GM23338 (cell line): ENCODE data around the gene FOXP1. TPM values are rescaled to one million over a fixed set of nuclear protein-coding genes. Genes with fewer than 3 reads are reported as not detected.

Experiments
- ATAC-seq: fragments of 200-7000 bp; cut with Tn5 transposase; 3 replicates; pipeline ENCODE4 v1.9.1; 2020
- DNase-seq: peaks from one replicate; pipeline ENCODE4 v3.0.0-alpha.2; 2015; ENCODE audit warnings: low spot score
- H2AFZ ChIP-seq: fragments of 200-600 bp; sonication (generic); 2 replicates; pipeline ENCODE4 v1.8.0; 2016; ENCODE audit warnings: antibody characterized with exemption, mild to moderate bottlenecking, moderate library complexity
- H3F3A ChIP-seq: fragments of 200-600 bp; sonication (generic); replicated peaks from 2 replicates; pipeline ENCODE4 v1.8.0; 2017; ENCODE audit warnings: antibody characterized with exemption, mixed run types, low read depth
- H3K27ac ChIP-seq: fragments of 200-600 bp; sonication (generic); 2 replicates; pipeline ENCODE4 v1.6.1; 2016; ENCODE audit warnings: low read depth
- H3K27me3 ChIP-seq: fragments of 200-600 bp; sonication (generic); 2 replicates; pipeline ENCODE4 v1.8.0; 2016; ENCODE audit warnings: mild to moderate bottlenecking, mixed run types, moderate library complexity; ENCODE audit not compliant: insufficient read depth
- H3K36me3 ChIP-seq: fragments of 200-600 bp; sonication (generic); 2 replicates; pipeline ENCODE4 v1.8.0; 2016; ENCODE audit warnings: mild to moderate bottlenecking; ENCODE audit not compliant: insufficient read depth
- H3K4me1 ChIP-seq: fragments of 200-600 bp; sonication (generic); 2 replicates; pipeline ENCODE4 v1.8.0; 2016; ENCODE audit warnings: mild to moderate bottlenecking, moderate library complexity; ENCODE audit not compliant: insufficient read depth
- H3K4me2 ChIP-seq: fragments of 200-600 bp; sonication (generic); 2 replicates; pipeline ENCODE4 v1.7.1; 2017; ENCODE audit warnings: mixed run types
- H3K4me3 ChIP-seq: fragments of 200-600 bp; sonication (generic); 2 replicates; pipeline ENCODE4 v1.6.1; 2016; ENCODE audit warnings: mixed run types
- H3K79me2 ChIP-seq: fragments of 200-600 bp; sonication (generic); replicated peaks from 2 replicates; pipeline ENCODE4 v1.8.0; 2017; ENCODE audit warnings: mild to moderate bottlenecking; ENCODE audit not compliant: insufficient read depth
- H3K9me2 ChIP-seq: fragments of 200-600 bp; sonication (generic); 2 replicates; pipeline ENCODE4 v1.8.0; 2017; ENCODE audit not compliant: insufficient read depth
- H4K20me1 ChIP-seq: fragments of 200-600 bp; sonication (generic); replicated peaks from 2 replicates; pipeline ENCODE4 v1.8.0; 2017; ENCODE audit warnings: mild to moderate bottlenecking; ENCODE audit not compliant: insufficient read depth
- H3K27ac Mint-ChIP-seq: 2 replicates; pipeline ENCODE4 v1.8.0; 2020; ENCODE audit warnings: inconsistent platforms, mild to moderate bottlenecking, moderate library complexity, mixed read lengths
- H3K27me3 Mint-ChIP-seq: 3 replicates; pipeline ENCODE4 v1.8.0; 2022; ENCODE audit warnings: low read depth, mild to moderate bottlenecking, moderate library complexity, mixed read lengths, inconsistent platforms; ENCODE audit not compliant: insufficient read depth, poor library complexity
- H3K36me3 Mint-ChIP-seq: 3 replicates; pipeline ENCODE4 v1.8.0; 2021; ENCODE audit warnings: low read depth, mild to moderate bottlenecking, inconsistent platforms, moderate library complexity, mixed read lengths
- H3K4me1 Mint-ChIP-seq: 3 replicates; pipeline ENCODE4 v1.8.0; 2020; ENCODE audit warnings: mild to moderate bottlenecking, inconsistent platforms, mixed read lengths
- H3K4me3 Mint-ChIP-seq: 3 replicates; pipeline ENCODE4 v1.8.0; 2021; ENCODE audit warnings: moderate library complexity, mild to moderate bottlenecking, inconsistent platforms, mixed read lengths
- H3K9me3 Mint-ChIP-seq: 3 replicates; pipeline ENCODE4 v1.8.0; 2020; ENCODE audit warnings: moderate library complexity, mild to moderate bottlenecking, inconsistent platforms, mixed read lengths
- CREB1 ChIP-seq: fragments of 250-450 bp; sonication (Bioruptor Pico); IDR thresholded peaks from 2 replicates; pipeline ENCODE4 v1.5.0; 2020; ENCODE audit warnings: low read depth, mild to moderate bottlenecking, moderate library complexity
- CTCF ChIP-seq, 2 experiments: fragments of 200-600 bp in 1 of 2; sonication (generic) in 1 of 2; conservative IDR thresholded peaks; 2 replicates each; pipeline versions ENCODE4 v1.5.1 to v1.6.1; 2016 to 2017; ENCODE audit warnings: antibody characterized with exemption in 2 of 2, low read depth in 2 of 2, mild to moderate bottlenecking in 2 of 2, moderate library complexity in 1 of 2
- ETS1 ChIP-seq: IDR thresholded peaks from 2 replicates; pipeline ENCODE4 v1.6.1; 2016; ENCODE audit warnings: antibody characterized with exemption
- JUNB ChIP-seq: IDR thresholded peaks from one replicate; pipeline ENCODE4 v1.6.1; 2016; ENCODE audit warnings: antibody characterized with exemption; ENCODE audit not compliant: unreplicated experiment
- REST ChIP-seq: IDR thresholded peaks from one replicate; pipeline ENCODE4 v1.6.1; 2018; ENCODE audit warnings: antibody characterized with exemption; ENCODE audit not compliant: unreplicated experiment
- ZNF114 ChIP-seq: fragments of 250-450 bp; sonication (Bioruptor Pico); IDR thresholded peaks from 2 replicates; pipeline ENCODE4 v1.5.0; 2020; ENCODE audit warnings: mild to moderate bottlenecking, moderate library complexity
- ZNF462 ChIP-seq: fragments of 250-450 bp; sonication (Bioruptor Pico); IDR thresholded peaks from 2 replicates; pipeline ENCODE4 v1.5.0; 2020; ENCODE audit warnings: mild to moderate bottlenecking, moderate library complexity
- polyA plus RNA-seq: library from polyadenylated mRNA; unstranded; fragments of >200 nt; fragmentation: Nextera tagmentation; extraction: Ambion mirVana; gene quantifications from 2 replicates; pipeline ENCODE4 v1.2.1, GENCODE V29; 2016
- total RNA-seq: library from RNA; depleted of rRNA; stranded (reverse); fragments of >200 nt; shearing (Covaris generic); gene quantifications from 2 replicates; pipeline ENCODE4 v1.2.3, GENCODE V29; 2014

The FOXP1 gene
- total and polyA plus RNA-seq, 2 experiments from 2014 or later: 32.9 to 35.5 TPM

GRCh38 chr3:71048948-71049347, 534.6 kb downstream of the FOXP1 start:
- no peaks in the 10 kb centered on the region for H3K27me3 ChIP-seq
- TF ChIP-seq ETS1 (no peak), CREB1 (no peak), CTCF (conservative IDR thresholded peaks at IDR 0.05; ENCODE audit: low read depth in 2 of 2) (no peak), JUNB (no peak), ZNF114 (CRISPR knock-in tag) (no peak), ZNF462 (CRISPR knock-in tag) (no peak), REST (no peak)
- H3K4me2 ChIP-seq: peak overlapping the region; percentile 65
- no peaks in the 10 kb centered on the region for H3K36me3 ChIP-seq
- H4K20me1 ChIP-seq: no peaks in the 10 kb centered on the region
- peaks cover 2% of the 10 kb centered on the region for H3K79me2 ChIP-seq
- H3K9me2 ChIP-seq: no peaks in the 10 kb centered on the region
- Mint-ChIP-seq H3K4me1 (peaks cover 89% of the 10 kb centered on the region), H3K9me3 (no peaks in the 10 kb centered on the region), H3K27ac (peak overlapping the region; percentile 8), H3K4me3 (peak overlapping the region; percentile 38), H3K36me3 (no peaks in the 10 kb centered on the region; the same call in 2 of the 3 replicates), H3K27me3 (peaks cover 7% of the 10 kb centered on the region)
- peaks cover 11% of the 10 kb centered on the region for H3F3A ChIP-seq
- DNase-seq (no peak), ATAC-seq (peak; percentile 30)
- peak overlapping the region; percentile 56 for H3K27ac ChIP-seq
- peaks cover 89% of the 10 kb centered on the region for H3K4me1 ChIP-seq
- H2AFZ ChIP-seq: no peak overlapping the region
- peak overlapping the region; percentile 22 for H3K4me3 ChIP-seq
